SK-N-SH treated with all-trans-retinoic acid at 6 μM for 48 hours (cell line): Measurements from ENCODE around the gene GPR160.
A peak's percentile ranks its signal among the peaks of the same experiment; 100 is the strongest.
"Not testable (repeated sequence)": the region's sequence is repeated elsewhere in the genome, so short reads cannot be mapped to it uniquely, and the experiment has no call there.

Experiments used
- ATAC-seq: fragments of 200-7000 bp; cut with Tn5 transposase; 3 replicates; pipeline ENCODE4 v1.9.1; 2020; ENCODE audit warnings: mild to moderate bottlenecking, moderate library complexity
- ARNTL ChIP-seq: fragments of 450-650 bp; formaldehyde crosslinking; IDR thresholded peaks from 2 replicates; pipeline ENCODE4 v1.5.0; 2020; ENCODE audit warnings: low read depth, mild to moderate bottlenecking, moderate library complexity, borderline replicate concordance
- BACH2 ChIP-seq: fragments of 250-450 bp; sonication (Bioruptor Pico); IDR thresholded peaks from 2 replicates; pipeline ENCODE4 v1.9.0; 2021; ENCODE audit warnings: mild to moderate bottlenecking, borderline replicate concordance
- CSRNP3 ChIP-seq: fragments of 250-450 bp; sonication (Bioruptor Pico); IDR thresholded peaks from 2 replicates; pipeline ENCODE4 v1.5.1; 2021; ENCODE audit warnings: mild to moderate bottlenecking, moderate library complexity
- ESRRG ChIP-seq: fragments of 250-450 bp; sonication (Bioruptor Pico); IDR thresholded peaks from 2 replicates; pipeline ENCODE4 v1.6.1; 2021; ENCODE audit warnings: mild to moderate bottlenecking
- GLIS3 ChIP-seq: fragments of 250-450 bp; sonication (Bioruptor Pico); IDR thresholded peaks from 2 replicates; pipeline ENCODE4 v1.5.0; 2020; ENCODE audit warnings: mild to moderate bottlenecking, moderate library complexity
- ISL1 ChIP-seq: fragments of 250-450 bp; sonication (Bioruptor Pico); IDR thresholded peaks from 2 replicates; pipeline ENCODE4 v2.1.2; 2022; ENCODE audit warnings: mild to moderate bottlenecking, moderate library complexity
- PATZ1 ChIP-seq: fragments of 250-450 bp; sonication (Bioruptor Pico); IDR thresholded peaks from 2 replicates; pipeline ENCODE4 v1.8.0; 2020; ENCODE audit warnings: mild to moderate bottlenecking, moderate library complexity, borderline replicate concordance
- POU6F1 ChIP-seq: fragments of 250-450 bp; sonication (Bioruptor Pico); IDR thresholded peaks from 2 replicates; pipeline ENCODE4 v1.8.0; 2021; ENCODE audit warnings: low read depth, mild to moderate bottlenecking, moderate library complexity, borderline replicate concordance
- PPARA ChIP-seq: fragments of 250-450 bp; sonication (Bioruptor Pico); IDR thresholded peaks from 2 replicates; pipeline ENCODE4 v1.5.0; 2020; ENCODE audit warnings: mild to moderate bottlenecking, borderline replicate concordance
- RARB ChIP-seq: fragments of 250-450 bp; sonication (Bioruptor Pico); IDR thresholded peaks from 2 replicates; pipeline ENCODE4 v1.8.0; 2021; ENCODE audit warnings: mild to moderate bottlenecking, moderate library complexity
- SNAI2 ChIP-seq: fragments of 250-450 bp; sonication (Bioruptor Pico); IDR thresholded peaks from 2 replicates; pipeline ENCODE4 v1.5.0; 2020; ENCODE audit warnings: mild to moderate bottlenecking, moderate library complexity
- TCF4 ChIP-seq: fragments of 250-450 bp; sonication (Bioruptor Pico); IDR thresholded peaks from 2 replicates; pipeline ENCODE4 v1.8.0; 2021; ENCODE audit warnings: mild to moderate bottlenecking, moderate library complexity, borderline replicate concordance
- TOX ChIP-seq: fragments of 250-450 bp; sonication (Bioruptor Pico); IDR thresholded peaks from 2 replicates; pipeline ENCODE4 v1.8.0; 2021; ENCODE audit warnings: mild to moderate bottlenecking, moderate library complexity, borderline replicate concordance
- TSHZ2 ChIP-seq: fragments of 250-450 bp; sonication (Bioruptor Pico); IDR thresholded peaks from 2 replicates; pipeline ENCODE4 v1.5.0; 2020; ENCODE audit warnings: mild to moderate bottlenecking, moderate library complexity
- ZC3H10 ChIP-seq: fragments of 250-450 bp; sonication (Bioruptor Pico); IDR thresholded peaks from 2 replicates; pipeline ENCODE4 v1.5.1; 2021; ENCODE audit warnings: mild to moderate bottlenecking, moderate library complexity
- ZFP3 ChIP-seq: fragments of 250-450 bp; sonication (Bioruptor Pico); IDR thresholded peaks from 2 replicates; pipeline ENCODE4 v1.5.0; 2020; ENCODE audit warnings: mild to moderate bottlenecking, moderate library complexity
- ZNF565 ChIP-seq: fragments of 450-650 bp; formaldehyde crosslinking; conservative IDR thresholded peaks from 2 replicates; pipeline ENCODE4 v1.5.0; 2020; ENCODE audit warnings: low read depth, mild to moderate bottlenecking, moderate library complexity
- ZNF70 ChIP-seq: fragments of 450-650 bp; formaldehyde crosslinking; IDR thresholded peaks from 2 replicates; pipeline ENCODE4 v1.5.0; 2020; ENCODE audit warnings: mild to moderate bottlenecking, moderate library complexity
- ZNF8 ChIP-seq: fragments of 450-650 bp; formaldehyde crosslinking; IDR thresholded peaks from 2 replicates; pipeline ENCODE4 v1.5.0; 2020; ENCODE audit warnings: mild to moderate bottlenecking, moderate library complexity

The GPR160 gene

GRCh38 chr3:170111147-170111771, 73.5 kb downstream of the GPR160 start (continued):
- TF ChIP-seq ESRRG (CRISPR knock-in tag) (no peak), ZFP3 (CRISPR knock-in tag) (no peak)

GRCh38 chr3:170114165-170114564, 76.4 kb downstream of the GPR160 start:
- not testable (repeated sequence) for ATAC-seq

- TF ChIP-seq ZC3H10 (CRISPR knock-in tag) (no peak), TOX (CRISPR knock-in tag) (no peak), ISL1 (no peak), GLIS3 (CRISPR knock-in tag) (no peak), POU6F1 (CRISPR knock-in tag) (no peak), BACH2 (CRISPR knock-in tag) (no peak), SNAI2 (CRISPR knock-in tag) (no peak)
- ATAC-seq: peak; percentile 54; the same call in 2 of the 3 replicates
Observed at GRCh38 chr3:170117134-170117533, 79.3 kb downstream of the GPR160 start.

- TF ChIP-seq PPARA (CRISPR knock-in tag) (no peak), ZNF8 (CRISPR knock-in tag) (no peak), ZNF565 (CRISPR knock-in tag) (no peak), ESRRG (CRISPR knock-in tag) (no peak), ARNTL (CRISPR knock-in tag) (no peak), TCF4 (no peak), BACH2 (CRISPR knock-in tag) (no peak), CSRNP3 (CRISPR knock-in tag) (no peak), PATZ1 (CRISPR knock-in tag) (no peak), GLIS3 (CRISPR knock-in tag) (no peak), SNAI2 (CRISPR knock-in tag) (no peak)
- no peak for ATAC-seq
Observed at GRCh38 chr3:170128259-170128976, 90.6 kb downstream of the GPR160 start.

- no peak for ATAC-seq
- TF ChIP-seq ISL1 (no peak), PATZ1 (CRISPR knock-in tag) (no peak), RARB (CRISPR knock-in tag) (no peak), TCF4 (no peak), ZNF70 (CRISPR knock-in tag) (no peak), TSHZ2 (CRISPR knock-in tag) (no peak), PPARA (CRISPR knock-in tag) (no peak), ZNF565 (CRISPR knock-in tag) (no peak), TOX (CRISPR knock-in tag) (no peak)
Observed at GRCh38 chr3:170128977-170129431, 91.2 kb downstream of the GPR160 start.
